NCI-H1417 (cell line): ENCODE data around the gene UBE2K.
"Not testable (repeated sequence)": the region's sequence is repeated elsewhere in the genome, so short reads cannot be mapped to it uniquely, and the experiment has no call there.

Experiments used
- DNase-seq, 3 experiments: peaks; one replicate each; lab custom pipeline; 2025; lab: John Stamatoyannopoulos, UW

The UBE2K gene, protein sequence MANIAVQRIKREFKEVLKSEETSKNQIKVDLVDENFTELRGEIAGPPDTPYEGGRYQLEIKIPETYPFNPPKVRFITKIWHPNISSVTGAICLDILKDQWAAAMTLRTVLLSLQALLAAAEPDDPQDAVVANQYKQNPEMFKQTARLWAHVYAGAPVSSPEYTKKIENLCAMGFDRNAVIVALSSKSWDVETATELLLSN

DNA sequence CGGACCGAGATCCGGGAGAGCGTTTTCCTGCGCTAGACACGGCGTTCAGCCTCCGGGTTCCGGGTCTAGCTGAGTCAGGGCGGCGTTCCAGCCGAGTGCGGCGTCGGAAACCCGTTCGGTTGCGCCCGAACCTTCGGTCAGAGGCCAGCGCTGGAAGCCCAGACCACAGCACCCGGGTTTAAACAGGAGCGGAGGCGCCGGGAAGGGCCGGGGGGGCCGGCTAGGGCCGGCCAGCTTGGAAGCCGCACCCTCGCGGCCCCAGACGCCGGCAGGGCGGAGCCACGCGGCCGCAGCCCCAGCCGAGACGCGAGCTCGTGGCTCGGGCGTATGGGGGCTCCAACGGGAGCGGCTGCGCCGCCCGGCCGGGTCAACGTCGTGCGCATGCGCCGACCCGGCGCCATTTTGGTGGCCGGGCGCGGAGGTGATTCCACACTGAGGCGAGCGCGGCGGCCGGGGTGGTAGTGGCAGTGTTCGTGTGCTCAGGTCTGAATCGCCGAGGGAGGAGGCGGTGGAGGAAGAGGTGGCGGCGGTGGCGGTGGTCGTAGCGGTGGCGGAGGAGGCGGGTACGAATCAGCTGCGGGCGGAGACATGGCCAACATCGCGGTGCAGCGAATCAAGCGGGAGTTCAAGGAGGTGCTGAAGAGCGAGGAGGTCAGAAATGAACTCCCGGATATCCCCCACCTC lies at the start of gene UBE2K:
TSS of gene UBE2K (plus strand) at position 397 of the 684 bp plus-strand sequence. CDS start at position 589, 192 bp downstream.
- DNase-seq: peak; percentile 92 to 97 (median 92)

DNA sequence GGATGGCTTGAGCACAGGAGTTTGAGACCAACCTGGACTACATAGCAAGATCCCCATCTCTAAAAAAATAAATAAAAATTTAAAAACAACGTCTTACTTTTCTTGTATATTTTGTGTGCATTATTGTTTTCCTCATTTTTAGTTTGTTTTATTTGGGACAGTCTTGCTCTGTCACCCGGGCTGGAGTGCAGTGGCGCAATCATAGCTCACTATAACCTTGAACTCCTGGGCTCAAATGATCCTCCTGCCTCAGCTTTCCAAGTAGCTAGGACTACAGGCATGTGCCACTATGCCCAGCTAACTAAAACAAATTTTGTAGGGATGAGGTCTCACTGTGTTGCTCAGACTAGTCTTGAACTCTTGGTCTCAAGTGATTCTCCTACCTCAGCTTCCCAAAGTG lies 49.7 kb upstream of the UBE2K start:
- no peak for DNase-seq

DNA sequence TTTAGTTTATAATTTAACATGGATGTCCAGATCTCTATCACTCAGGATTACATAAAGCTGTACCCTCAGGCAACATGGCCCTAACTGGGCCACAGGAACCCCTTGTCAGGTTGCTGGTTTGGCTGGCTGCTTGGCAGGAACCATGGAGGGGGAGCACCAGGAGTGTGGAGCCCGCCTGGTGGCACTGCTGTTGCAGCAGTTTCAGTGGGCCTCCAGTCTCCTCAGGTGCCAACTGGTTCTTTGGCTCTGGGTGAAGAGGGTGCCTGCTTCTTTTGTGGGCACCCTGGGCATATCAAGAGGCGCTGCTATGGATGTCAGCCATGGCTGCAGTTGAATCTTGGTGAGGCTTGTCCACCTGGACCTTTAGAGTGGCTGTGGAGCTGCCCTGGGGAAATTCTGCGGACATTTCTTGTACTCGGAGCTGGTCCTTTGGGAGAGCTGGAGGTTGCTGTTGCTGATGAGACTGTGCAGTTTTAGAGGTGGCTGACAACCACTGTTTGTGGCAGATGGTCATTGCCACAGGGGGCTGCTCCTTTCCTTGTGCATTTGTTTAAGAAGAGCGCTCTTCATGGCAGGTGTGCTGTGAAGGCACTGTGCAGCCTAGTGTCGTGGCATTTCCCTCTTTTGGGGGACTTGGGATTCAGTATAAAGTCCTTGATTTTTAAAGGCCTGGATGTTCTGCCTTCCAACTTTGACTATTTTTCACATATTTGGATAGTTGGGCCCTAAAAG lies 48.9 kb upstream of the UBE2K start:
- no peak for DNase-seq

DNA sequence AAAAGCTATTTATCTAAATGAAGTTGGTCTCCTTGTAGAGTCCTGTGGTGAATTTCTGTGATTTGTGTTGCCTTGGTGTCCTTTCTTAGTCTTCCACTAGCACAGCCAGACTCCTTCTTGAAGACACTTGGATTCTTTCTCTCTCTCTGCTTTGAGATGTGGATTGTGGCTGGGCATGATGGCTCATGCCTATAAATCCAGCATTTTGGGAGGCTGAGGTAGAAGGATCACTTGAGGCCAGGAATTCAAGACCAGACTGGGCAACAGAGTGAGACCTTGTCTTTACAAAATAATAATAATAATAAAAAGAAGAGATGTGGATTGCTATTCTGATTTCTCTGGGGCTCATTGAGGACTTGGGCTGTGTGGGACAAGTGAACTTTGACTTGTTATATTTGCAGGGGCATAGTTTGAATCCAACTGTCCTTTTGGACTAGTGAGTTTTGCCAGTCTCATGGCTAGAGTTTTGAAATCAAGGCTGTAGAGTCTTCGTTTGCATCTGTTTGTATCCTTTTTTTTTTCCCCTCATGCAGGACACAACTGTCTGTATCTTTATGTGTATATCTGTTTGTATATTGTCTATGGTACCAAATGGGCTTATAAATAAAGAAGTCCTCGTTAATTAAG lies 48.2 kb upstream of the UBE2K start:
- DNase-seq: no peak

DNA sequence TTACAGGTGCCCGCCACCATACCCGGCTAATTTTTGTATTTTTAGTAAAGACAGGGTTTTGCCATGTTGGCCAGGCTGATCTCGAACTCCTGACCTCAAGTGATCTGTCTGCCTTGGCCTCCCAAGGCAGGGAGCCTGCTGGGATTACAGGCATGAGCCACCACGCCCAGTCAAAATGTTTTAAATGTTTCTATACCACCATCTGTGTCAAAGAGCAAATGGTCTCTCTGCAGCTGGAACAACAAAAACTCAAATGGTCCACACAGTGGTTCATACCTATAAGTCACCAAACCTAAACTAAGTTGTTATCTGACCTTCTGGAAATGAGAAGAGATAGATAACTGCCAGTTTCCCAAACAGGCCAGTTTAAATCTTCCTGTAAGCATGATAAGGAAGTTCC lies 46.4 kb upstream of the UBE2K start:
- DNase-seq: not testable (repeated sequence)

DNA sequence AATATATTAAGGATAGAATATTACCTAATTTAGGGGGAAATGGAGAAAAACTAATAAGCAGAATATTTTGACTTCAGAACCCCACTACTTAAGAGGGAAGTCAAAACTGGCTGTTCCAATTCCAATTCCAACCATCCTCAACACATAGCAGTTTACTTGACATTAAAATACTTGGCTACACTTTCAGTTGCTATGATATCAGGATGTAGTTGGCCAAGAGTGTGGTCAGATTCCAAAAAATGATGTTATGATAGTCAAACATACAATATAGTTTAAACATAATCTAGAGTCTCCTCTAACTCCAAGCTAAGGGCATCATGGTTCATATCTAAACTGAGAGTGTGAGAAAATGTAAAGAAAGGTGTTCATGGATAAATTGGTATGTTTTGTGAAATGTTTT lies 42.7 kb upstream of the UBE2K start:
- no peak for DNase-seq

DNA sequence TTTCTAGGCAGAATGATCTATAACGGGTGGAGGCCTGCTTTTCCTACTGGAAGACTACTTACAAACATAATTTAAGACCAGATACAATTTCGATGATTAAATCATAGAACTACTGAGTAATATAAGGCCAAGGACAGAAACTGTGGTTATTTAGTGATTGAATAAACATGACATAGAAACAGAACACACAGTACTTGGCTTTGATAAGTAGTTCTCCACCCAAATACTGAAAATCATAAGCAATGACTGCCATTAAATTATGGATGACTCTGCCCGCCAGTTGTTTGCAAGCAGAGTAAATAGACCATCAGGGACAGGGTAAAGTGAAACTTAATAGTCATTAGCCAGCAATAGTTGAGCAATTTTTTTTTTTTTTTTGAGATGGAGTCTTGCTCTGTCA lies 42.1 kb upstream of the UBE2K start:
- no peak for DNase-seq

DNA sequence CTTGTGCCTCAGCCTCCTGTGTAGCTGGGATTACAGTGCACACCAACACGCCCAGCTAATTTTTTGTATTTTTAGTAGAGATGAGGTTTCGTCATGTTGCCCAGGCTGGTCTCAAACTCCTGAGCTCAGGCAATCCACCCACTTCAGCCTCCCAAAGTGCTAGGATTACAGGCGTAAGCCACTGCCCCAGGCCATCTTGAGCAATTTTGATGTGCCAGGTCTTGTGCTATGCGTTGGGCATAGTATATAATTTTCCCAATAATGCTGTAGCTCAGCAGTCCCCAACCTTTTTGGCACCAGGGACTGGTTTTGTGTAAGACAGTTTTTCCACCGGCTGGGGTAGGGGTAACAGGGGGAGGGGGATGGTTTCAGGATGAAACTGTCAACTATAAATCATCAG lies 41.3 kb upstream of the UBE2K start:
- DNase-seq: not testable (repeated sequence)

DNA sequence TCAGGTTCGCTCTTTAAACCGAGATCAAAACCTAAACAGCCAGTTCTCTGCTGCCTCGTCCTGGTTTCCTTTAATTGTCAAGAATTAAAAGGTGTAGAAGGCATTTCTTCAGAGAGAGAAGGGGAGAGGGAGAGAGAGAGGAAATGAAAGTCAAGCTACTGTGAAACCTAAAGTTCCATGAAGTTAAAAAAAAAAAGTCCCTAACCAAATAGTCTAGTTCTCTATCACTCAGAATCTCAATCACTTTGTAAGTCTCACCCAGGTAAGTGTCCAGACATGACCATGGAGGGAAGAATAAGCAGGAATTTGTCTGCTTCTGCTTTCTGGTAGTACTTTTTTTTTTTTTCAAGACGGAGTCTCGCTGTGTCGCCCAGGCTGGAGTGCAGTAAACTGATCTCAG lies 40.5 kb upstream of the UBE2K start:
- no peak for DNase-seq

DNA sequence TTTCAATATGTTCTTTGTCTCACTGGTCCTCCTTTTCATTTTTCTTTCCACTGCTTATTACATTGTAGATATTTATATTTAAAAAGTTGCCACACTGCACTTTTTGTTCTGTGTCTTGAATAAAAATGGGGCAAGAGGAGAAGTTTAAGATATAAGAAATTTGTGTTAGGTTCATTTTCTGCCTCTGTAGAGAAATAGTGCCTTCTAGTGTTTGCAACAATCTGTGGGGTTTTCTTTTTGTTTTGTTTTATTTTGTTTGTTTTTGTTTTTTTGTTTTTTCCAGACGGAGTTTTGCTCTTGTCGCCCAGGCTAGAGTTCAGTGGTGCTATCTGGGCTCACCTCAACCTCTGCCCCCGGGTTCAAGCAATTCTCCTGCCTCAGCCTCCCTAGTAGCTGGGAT lies 39.2 kb upstream of the UBE2K start:
- DNase-seq: no peak

DNA sequence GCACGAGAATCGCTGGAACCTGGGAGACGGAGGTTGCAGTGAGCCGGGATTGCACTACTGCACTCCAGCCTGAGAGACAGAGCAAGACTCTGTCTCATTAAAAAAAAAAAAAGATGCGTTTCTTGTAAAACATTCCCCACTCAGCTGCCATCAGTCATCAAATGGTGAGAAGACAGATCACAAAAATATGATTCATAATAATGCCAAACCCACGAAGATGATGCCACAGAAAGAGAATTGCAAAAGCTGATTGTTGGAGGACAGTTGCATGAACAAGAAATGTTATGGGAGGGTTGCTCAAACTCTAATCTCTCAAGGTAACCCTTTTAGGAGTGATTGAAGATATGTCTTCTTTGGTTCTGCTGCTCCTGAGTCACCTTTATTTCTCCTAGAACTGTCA lies 37.9 kb upstream of the UBE2K start:
- DNase-seq: no peak

DNA sequence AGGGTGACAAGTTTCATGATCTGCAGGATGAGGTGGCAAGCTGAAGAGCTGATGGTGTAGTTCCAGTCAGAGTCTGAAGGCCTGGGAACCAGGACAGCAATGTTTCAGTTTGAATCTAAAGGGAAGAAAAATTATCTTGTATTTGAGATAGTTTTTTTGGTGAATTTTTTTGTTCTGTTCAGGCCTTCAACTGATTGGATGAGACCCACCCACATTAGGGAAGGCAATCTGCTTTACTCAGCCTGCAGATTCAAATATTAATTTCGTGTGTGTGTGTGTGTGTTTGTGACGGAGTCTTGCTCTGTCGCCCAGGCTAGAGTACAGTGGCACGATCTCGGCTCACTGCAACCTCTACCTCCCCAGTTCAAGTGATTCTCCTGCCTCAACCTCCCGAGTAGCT lies 37.2 kb upstream of the UBE2K start:
- DNase-seq: no peak

DNA sequence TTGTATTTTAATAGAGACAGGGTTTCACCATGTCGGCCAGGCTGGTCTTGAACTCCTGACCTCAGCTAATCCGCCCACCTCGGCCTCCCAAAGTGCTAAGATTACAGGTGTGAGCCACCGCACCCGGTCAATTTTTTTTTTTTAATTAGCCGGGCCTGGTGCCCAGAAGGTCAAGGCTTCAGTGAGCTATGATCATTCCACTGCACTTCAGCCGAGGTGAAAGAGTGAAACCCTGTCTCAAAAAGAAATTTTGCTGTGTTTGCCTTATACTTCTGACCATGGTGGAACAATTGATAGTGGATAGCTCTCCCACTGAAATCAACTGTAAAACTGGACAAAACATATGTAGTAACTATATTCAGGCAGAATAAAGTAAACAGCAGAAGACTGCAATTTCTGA lies 35.3 kb upstream of the UBE2K start:
- DNase-seq: no peak

DNA sequence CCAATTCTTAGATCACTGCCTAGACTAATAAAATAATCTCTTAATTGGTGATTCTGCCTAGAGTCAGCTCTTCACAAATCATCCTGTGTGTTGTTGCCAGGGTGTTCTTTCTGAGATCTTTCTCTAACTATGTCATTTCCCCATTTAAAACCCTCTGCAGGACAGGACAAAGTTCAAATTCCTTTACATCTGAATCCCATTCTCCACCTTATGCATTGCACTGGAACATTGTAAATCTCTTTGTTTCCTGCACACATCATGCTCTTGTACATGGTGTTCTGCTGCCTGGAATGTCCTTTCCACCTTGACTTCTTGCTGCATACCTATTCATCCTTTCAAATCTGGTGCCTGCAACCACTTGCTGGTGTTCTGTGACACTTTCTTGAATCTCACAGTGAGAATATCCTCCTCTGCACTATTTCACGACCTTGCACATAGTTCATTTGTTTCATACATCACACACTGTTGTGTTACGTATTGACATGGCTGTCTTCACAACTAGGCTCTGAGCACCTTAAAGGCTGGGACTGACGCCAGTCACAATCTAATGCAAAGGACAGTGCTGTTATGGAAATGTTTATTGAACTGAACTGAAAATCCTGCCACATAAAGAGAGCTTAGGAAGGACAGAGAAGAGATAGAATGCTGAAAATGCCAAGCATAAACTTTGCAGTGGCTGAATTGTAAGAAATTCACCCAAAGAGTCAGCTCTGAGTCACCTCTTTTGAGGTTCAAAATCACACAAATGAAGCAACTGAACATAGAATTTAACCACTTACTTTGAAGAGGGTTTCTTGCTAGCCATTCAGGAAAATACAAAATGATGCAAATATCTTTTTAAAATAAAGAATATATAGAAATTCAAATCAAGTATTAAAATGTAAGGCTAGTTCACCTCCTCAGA lies 32.9 kb upstream of the UBE2K start:
- DNase-seq: no peak

DNA sequence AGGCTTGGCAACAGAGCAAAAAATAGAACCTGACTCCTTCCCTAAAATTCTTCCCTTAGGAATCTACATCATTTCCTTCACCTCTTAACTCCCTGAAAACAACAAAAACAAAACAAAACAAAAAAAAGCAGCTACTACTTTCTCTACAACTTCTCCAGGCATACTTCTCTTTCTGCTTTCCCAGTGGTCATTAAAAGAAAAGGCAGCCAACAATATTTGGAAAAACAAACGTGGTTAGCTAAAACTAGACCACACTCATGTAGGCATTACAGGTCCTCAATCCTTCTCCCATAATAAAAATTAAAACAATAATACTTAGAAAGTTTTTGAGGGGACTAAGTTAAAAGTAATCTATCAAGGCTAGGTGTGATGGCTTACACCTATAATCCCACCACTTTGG lies 30.2 kb upstream of the UBE2K start:
- no peak for DNase-seq

DNA sequence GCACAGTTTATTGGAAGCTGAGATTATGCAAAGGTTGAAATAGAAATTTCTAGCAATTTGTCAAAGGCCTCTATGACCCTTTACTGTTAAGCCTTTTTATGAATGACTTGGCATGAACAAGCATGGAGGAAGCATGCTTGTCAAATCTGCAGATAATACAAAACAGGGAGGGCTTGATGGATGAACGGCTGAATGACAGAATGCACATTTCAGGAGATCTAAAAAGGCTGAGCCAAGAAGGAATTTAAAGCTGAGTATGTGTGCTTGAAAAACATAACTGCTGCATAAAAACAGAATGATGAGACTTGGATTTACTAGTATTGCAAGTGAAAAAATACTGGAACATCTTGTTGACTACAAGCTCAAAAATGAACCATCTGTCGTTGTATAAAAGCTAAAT lies 29.0 kb upstream of the UBE2K start:
- DNase-seq: no peak

DNA sequence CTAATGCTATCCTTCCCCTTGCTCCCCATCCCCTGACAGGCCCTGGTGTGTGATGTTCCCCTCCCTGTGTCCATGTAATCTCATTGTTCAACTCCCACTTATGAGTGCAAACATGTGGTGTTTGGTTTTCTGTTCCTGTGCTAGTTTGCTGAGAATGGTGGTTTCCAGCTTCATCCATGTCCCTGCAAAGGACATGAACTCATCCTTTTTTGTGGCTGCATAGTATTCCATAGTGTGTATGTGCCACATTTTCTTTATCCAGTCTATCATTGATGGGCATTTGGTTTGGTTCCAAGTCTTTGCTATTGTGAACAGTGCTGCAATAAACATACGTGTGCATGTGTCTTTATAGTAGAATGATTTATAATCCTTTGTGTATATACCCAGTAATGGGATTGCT lies 27.6 kb upstream of the UBE2K start:
- not testable (repeated sequence) for DNase-seq

DNA sequence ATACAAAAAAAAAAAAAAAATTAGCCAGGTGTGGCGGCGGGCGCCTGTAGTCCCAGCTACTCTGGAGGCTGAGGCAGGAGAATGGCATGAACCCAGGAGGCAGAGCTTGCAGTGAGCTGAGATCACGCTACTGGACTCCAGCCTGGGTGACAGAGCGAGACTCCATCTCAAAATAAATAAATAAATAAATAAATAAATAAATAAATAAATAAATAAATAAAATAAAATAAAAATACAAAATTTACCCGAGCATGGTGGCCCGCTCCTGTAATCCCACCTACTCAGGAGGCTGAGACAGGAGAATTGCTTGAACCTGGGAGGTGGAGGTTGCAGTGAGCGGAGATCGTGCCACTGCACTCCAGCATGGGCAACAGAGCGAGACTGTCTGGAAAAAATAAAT lies 22.3 kb upstream of the UBE2K start:
- DNase-seq: not testable (repeated sequence)

DNA sequence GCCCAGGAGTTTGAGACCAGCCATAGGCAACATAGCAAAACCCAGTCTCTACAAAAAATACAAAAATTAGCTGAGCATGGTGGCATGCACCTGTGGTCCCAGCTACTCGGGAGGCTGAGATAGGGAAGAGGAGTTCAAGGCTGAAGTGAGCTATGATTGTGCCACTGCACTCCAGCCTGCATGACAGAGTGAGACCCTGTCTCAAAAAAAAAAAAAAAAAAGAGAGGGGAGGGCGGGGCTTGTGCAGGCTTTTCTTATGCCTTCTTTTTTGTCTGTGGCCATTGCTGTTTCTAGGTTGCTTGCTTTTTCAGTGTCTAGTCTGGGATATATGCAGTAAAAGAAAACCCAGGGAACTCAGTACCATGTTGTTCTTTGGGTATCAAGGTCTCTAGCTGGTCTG lies 16.9 kb upstream of the UBE2K start:
- not testable (repeated sequence) for DNase-seq

DNA sequence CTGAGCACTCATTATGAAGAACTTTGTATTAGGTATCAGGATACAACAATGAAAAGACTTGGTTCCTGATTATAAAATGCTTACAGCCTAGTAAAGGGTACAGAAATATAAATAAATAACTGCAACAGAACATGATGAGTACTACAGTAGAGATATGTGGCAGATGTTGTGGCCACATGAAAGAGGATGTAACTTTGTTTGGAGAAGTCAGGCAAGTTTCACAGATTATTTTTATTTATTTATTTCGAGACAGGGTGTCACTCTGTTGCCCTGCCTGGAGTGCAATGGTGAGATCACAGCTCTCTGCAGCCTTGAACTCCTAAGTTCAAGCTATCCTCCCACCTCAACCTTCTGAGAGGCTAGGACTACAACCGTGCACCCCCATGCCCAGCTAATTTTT lies 15.8 kb upstream of the UBE2K start:
- no peak for DNase-seq

DNA sequence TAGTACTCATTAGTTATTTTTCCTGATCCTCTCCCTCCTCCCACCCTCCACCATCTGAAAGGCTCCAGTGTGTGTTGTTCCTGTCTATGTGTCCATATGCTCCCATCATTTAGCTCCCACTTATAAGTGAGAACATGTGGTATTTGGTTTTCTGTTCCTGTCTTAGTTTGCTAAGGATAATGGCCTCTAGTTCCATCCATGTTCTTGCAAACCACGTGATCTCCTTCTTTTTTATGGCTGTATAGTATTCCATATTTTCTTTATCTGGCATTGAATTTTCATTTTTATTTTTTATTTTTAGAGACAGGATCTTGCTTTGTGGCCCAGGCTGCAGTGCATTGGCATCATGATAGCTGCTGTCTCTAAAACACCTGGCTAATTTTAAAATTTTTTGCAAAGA lies 11.9 kb upstream of the UBE2K start:
- no peak for DNase-seq

DNA sequence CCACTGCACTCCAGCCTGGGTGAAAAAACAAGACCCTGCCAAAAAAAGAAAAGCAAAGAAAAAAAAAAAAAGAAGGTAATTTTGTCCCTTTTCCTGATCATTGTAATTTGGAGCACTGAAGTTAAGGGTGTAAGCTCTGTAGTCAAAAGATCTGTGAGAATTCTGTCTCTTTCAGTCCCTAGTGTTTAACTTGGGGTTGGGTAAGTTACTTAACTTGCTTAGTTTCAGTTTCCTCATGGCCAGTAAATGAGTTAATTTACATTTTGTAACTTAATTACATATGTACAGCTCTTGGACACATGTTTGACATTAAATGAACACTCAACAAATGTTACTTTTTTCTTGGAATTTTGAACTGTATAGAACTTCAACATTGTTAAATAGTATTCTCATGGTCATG lies 10.9 kb upstream of the UBE2K start:
- no peak for DNase-seq
